H1 (cell line): ENCODE results near the gene FSCN2. TPM values are rescaled to one million over a fixed set of nuclear protein-coding genes. Genes with fewer than 3 reads are reported as not detected.

Experiments
- BACH1 ChIP-seq: IDR thresholded peaks from 2 replicates; pipeline ENCODE4 v1.6.1; 2012; ENCODE audit warnings: low read length, improper control_type of control experiment
- EP300 ChIP-seq, 2 experiments: IDR thresholded peaks; 1 replicate in 1 of 2; 2 replicates in 1 of 2; pipeline ENCODE4 v1.6.1; 2011 to 2012; ENCODE audit warnings: low read depth in 2 of 2, low read length in 2 of 2, mild to moderate bottlenecking in 2 of 2, borderline replicate concordance in 1 of 2, inconsistent platforms in 1 of 2, moderate library complexity in 1 of 2
- KDM1A ChIP-seq: fragments of 200-600, 300-600 bp; sonication (generic); IDR thresholded peaks from 2 replicates; pipeline ENCODE4 v1.7.1; 2016; ENCODE audit warnings: mild to moderate bottlenecking, low read length, borderline replicate concordance
- SP4 ChIP-seq: IDR thresholded peaks from 2 replicates; pipeline ENCODE4 v1.6.1; 2012; ENCODE audit warnings: low read length, inconsistent platforms
- polyA plus RNA-seq, 7 experiments: library from polyadenylated mRNA; depleted of rRNA in 3 of 7; stranded (reverse) in 5 of 7; unstranded in 2 of 7; fragments of >200 nt in 5 of 7; fragments of 200-250 nt in 2 of 7; gene quantifications; 1 replicate in 5 of 7; 2 replicates in 1 of 7; 4 replicates in 1 of 7; pipeline versions ENCODE4 v1.2.1 to v1.2.3, GENCODE V29; 2011 to 2013; ENCODE audit warnings: missing spikeins in 2 of 7, mixed read lengths in 2 of 7
- total RNA-seq: library from RNA; stranded (reverse); fragmentation: NEBNext Ultra II Directional; extraction: Animal tissue kit (Norgen Biotek cat#: 25700); gene quantifications from 2 replicates; pipeline ENCODE4 v1.2.1, GENCODE V29; 2021

Gene FSCN2
- total and polyA plus RNA-seq, 2 of the 8 experiments (the other 6 are each of a cell fraction or from before 2014, with no cell fraction given): 0.18 to 0.30 TPM

GRCh38 chr17:81576621-81577277, 48.6 kb downstream of the FSCN2 start (continued):
- TF ChIP-seq KDM1A (no peak), BACH1 (no peak), EP300 (IDR thresholded peaks at IDR 0.05; ENCODE audit: borderline replicate concordance in 1 of 2, low read depth in 2 of 2, low read length in 2 of 2) (no peak), SP4 (no peak)
